ENCODE results near the gene GTF2E1.

- TF ChIP-seq ELF4 (IDR thresholded peaks at IDR 0.05): no peak
- no peak for TF ChIP-seq HDGF (IDR thresholded peaks at IDR 0.05; ENCODE audit: borderline replicate concordance)
- no peak for TF ChIP-seq FOXA1 (IDR thresholded peaks at IDR 0.05)
- no peak for TF ChIP-seq SUZ12 (IDR thresholded peaks at IDR 0.05)
Observed at GRCh38 chr3:120765830-120766493, 23.4 kb downstream of the GTF2E1 start.
